GM12892 (cell line): ENCODE data around the gene CACNA2D3.

Experiments
- POLR2A ChIP-seq: IDR thresholded peaks from 2 replicates; pipeline ENCODE4 v1.6.1; 2011; ENCODE audit warnings: low read depth, low read length, control low read depth
- POLR2AphosphoS5 ChIP-seq: IDR thresholded peaks from 2 replicates; pipeline ENCODE4 v1.6.1; 2011; ENCODE audit warnings: low read depth, low read length, control low read depth
- TAF1 ChIP-seq: IDR thresholded peaks from 2 replicates; pipeline ENCODE4 v1.6.1; 2011; ENCODE audit warnings: low read depth, mild to moderate bottlenecking, control low read depth, low read length, borderline replicate concordance

DNA sequence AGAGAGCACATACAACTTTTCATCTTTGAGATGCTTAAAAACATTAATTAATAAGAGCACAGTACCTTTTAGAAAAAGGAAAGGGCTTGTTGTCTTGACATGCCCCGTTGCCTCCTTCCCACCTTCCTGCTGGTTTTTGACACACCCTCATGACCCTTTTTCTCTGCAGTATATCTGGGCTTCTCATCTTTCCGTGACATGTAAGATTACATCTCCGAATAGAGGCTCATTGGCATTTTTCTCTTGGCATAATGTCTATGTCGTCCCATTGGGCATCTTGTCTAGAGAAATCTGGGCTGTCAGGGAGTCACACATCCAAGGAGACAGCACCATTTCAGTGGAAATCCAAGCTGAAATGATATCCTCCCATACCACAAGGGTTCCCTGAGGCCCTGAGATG, 741.4 kb downstream of the CACNA2D3 start:
- TF ChIP-seq POLR2A (no peak), POLR2AphosphoS5 (no peak), TAF1 (no peak)
